K562 (cell line): ENCODE results near the gene SERPINH1. TPM values are rescaled to one million over a fixed set of nuclear protein-coding genes. Genes with fewer than 3 reads are reported as not detected.
A peak's percentile ranks its signal among the peaks of the same experiment; 100 is the strongest.

Experiments used
- CBX3 ChIP-seq, 2 experiments: IDR thresholded peaks; 1 replicate in 1 of 2; 2 replicates in 1 of 2; pipeline ENCODE4 v1.6.1; 2012; ENCODE audit warnings: inconsistent platforms in 2 of 2, low read length in 2 of 2, borderline replicate concordance in 1 of 2, control low read depth in 1 of 2
- CBX5 ChIP-seq: IDR thresholded peaks from 2 replicates; pipeline ENCODE4 v1.6.1; 2014; ENCODE audit warnings: low read depth, borderline replicate concordance
- POLR2A ChIP-seq: fragments of 450-650 bp; conservative IDR thresholded peaks from 2 replicates; pipeline ENCODE4 v1.6.1; 2016
- RBM34 ChIP-seq: fragments of 200-400 bp; formaldehyde crosslinking; IDR thresholded peaks from 2 replicates; pipeline ENCODE4 v1.6.1; 2018; ENCODE audit warnings: low read length, borderline replicate concordance; ENCODE audit not compliant: insufficient read depth
- SRF ChIP-seq, 2 experiments: fragments of 250-450, 450-650 bp in 1 of 2; sonication (Bioruptor Pico) in 1 of 2; sonication (generic) in 1 of 2; formaldehyde crosslinking; IDR thresholded peaks; 2 replicates each; pipeline versions ENCODE4 v1.5.0 to v1.5.1; 2020 to 2022; ENCODE audit warnings: mild to moderate bottlenecking in 1 of 2, missing genetic modification reagents in 1 of 2
- ZNF274 ChIP-seq: IDR thresholded peaks from 2 replicates; pipeline ENCODE4 v1.6.1; 2011; ENCODE audit warnings: low read depth, mild to moderate bottlenecking, low read length, moderate library complexity, borderline replicate concordance
- ZNF407 ChIP-seq: fragments of 450-650 bp; IDR thresholded peaks from 2 replicates; pipeline ENCODE4 v1.6.1; 2016; ENCODE audit warnings: low read depth
- polyA plus RNA-seq, 8 experiments: library from polyadenylated mRNA; depleted of rRNA in 4 of 8; stranded (reverse) in 5 of 8; unstranded in 3 of 8; fragments of >200 nt; fragmentation: Nextera tagmentation in 2 of 8; fragmentation: Illumina TruSeq in 1 of 8; extraction: Ambion mirVana in 2 of 8; extraction: Trizol in 1 of 8; gene quantifications; 2 replicates each; pipeline versions ENCODE4 v1.2.1 to v1.2.3, GENCODE V29; 2011 to 2014; ENCODE audit warnings: inconsistent platforms in 1 of 8, missing spikeins in 1 of 8
- total RNA-seq, 7 experiments: library from RNA; depleted of rRNA in 6 of 7; stranded (reverse); fragments of >200 nt in 6 of 7; fragmentation: Illumina TruSeq in 2 of 7; extraction: Trizol in 2 of 7; gene quantifications; 2 replicates each; pipeline versions ENCODE4 v1.2.1 to v1.2.3, GENCODE V29; 2011 to 2021; ENCODE audit warnings: low replicate concordance in 1 of 7
- TF ChIP-seq, protein P1 (sequence below): sonication (generic); formaldehyde crosslinking; IDR thresholded peaks from 2 replicates; pipeline ENCODE4 v1.8.0; 2022; ENCODE audit warnings: missing genetic modification reagents, mild to moderate bottlenecking, moderate library complexity, borderline replicate concordance
- TF ChIP-seq, protein P2 (sequence below): sonication (generic); formaldehyde crosslinking; IDR thresholded peaks from 2 replicates; pipeline ENCODE4 v1.8.0; 2023; ENCODE audit warnings: mild to moderate bottlenecking, missing genetic modification reagents
- TF ChIP-seq, protein P3 (sequence below), 2 experiments: fragments of 450-650 bp; IDR thresholded peaks; 2 replicates each; pipeline ENCODE4 v1.6.1; 2016
- TF ChIP-seq, protein P4 (sequence below), 3 experiments: fragments of 200-800 bp in 1 of 3; sonication (Bioruptor generic) in 1 of 3; sonication (generic) in 1 of 3; formaldehyde crosslinking in 1 of 3; IDR thresholded peaks; 2 replicates each; pipeline versions ENCODE4 v1.6.1 to v1.8.0; 2016 to 2022; ENCODE audit warnings: mild to moderate bottlenecking in 2 of 3, missing compliant biosample characterization in 2 of 3, missing genetic modification characterization in 2 of 3, missing genetic modification reagents in 1 of 3

SERPINH1 gene
- total and polyA plus RNA-seq, 9 of the 15 experiments (the other 6 are each of a cell fraction or from before 2014, with no cell fraction given): 2.8 to 106 (median 67.9) TPM

DNA sequence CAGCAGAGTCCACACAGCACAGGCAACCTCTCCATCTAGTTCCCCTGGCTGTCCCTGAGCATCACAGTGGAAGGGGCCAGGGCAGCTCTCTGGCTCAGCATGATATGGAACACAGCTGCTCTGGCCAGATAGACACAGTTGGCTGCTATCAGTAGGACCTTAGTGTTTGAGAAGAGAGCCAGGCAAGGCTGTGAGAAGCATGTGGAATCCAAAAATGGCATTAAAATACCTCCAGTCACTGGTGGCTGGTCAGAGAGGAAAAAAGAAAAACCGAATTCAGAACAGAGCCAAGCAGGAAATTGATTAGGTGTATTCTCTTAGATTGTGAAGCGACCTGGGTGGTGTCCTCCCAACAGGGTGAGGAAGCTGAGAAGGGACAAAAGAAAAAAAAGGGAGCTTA is 27.9 kb downstream of the SERPINH1 start (continued):
- TF ChIP-seq CBX3 (IDR thresholded peaks at IDR 0.05; ENCODE audit: borderline replicate concordance in 1 of 2, low read length in 2 of 2) (peak in 1 of 2 experiments; percentile 89; a peak in 2 of 3 replicates), SRF (CRISPR knock-in tag; IDR thresholded peaks at IDR 0.05) (peak in 1 of 2 experiments; percentile 56; a peak in 1 of 4 replicates), ZNF407 (peak; percentile 63; the same call in 1 of the 2 replicates), POLR2A (no peak; the same call in 1 of the 2 replicates), RBM34 (no peak), CBX5 (no peak), ZNF274 (peak; percentile 73; the same call in 1 of the 2 replicates)
- TF ChIP-seq, protein P1, sequence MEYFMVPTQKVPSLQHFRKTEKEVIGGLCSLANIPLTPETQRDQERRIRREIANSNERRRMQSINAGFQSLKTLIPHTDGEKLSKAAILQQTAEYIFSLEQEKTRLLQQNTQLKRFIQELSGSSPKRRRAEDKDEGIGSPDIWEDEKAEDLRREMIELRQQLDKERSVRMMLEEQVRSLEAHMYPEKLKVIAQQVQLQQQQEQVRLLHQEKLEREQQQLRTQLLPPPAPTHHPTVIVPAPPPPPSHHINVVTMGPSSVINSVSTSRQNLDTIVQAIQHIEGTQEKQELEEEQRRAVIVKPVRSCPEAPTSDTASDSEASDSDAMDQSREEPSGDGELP: peak; percentile 92
- TF ChIP-seq, protein P2, sequence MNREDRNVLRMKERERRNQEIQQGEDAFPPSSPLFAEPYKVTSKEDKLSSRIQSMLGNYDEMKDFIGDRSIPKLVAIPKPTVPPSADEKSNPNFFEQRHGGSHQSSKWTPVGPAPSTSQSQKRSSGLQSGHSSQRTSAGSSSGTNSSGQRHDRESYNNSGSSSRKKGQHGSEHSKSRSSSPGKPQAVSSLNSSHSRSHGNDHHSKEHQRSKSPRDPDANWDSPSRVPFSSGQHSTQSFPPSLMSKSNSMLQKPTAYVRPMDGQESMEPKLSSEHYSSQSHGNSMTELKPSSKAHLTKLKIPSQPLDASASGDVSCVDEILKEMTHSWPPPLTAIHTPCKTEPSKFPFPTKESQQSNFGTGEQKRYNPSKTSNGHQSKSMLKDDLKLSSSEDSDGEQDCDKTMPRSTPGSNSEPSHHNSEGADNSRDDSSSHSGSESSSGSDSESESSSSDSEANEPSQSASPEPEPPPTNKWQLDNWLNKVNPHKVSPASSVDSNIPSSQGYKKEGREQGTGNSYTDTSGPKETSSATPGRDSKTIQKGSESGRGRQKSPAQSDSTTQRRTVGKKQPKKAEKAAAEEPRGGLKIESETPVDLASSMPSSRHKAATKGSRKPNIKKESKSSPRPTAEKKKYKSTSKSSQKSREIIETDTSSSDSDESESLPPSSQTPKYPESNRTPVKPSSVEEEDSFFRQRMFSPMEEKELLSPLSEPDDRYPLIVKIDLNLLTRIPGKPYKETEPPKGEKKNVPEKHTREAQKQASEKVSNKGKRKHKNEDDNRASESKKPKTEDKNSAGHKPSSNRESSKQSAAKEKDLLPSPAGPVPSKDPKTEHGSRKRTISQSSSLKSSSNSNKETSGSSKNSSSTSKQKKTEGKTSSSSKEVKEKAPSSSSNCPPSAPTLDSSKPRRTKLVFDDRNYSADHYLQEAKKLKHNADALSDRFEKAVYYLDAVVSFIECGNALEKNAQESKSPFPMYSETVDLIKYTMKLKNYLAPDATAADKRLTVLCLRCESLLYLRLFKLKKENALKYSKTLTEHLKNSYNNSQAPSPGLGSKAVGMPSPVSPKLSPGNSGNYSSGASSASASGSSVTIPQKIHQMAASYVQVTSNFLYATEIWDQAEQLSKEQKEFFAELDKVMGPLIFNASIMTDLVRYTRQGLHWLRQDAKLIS (CRISPR knock-in tag): no peak
- TF ChIP-seq, protein P3, sequence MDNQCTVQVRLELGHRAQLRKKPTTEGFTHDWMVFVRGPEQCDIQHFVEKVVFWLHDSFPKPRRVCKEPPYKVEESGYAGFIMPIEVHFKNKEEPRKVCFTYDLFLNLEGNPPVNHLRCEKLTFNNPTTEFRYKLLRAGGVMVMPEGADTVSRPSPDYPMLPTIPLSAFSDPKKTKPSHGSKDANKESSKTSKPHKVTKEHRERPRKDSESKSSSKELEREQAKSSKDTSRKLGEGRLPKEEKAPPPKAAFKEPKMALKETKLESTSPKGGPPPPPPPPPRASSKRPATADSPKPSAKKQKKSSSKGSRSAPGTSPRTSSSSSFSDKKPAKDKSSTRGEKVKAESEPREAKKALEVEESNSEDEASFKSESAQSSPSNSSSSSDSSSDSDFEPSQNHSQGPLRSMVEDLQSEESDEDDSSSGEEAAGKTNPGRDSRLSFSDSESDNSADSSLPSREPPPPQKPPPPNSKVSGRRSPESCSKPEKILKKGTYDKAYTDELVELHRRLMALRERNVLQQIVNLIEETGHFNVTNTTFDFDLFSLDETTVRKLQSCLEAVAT (IDR thresholded peaks at IDR 0.05): peak in 1 of 2 experiments; percentile 50; a peak in 1 of 4 replicates
- TF ChIP-seq, protein P4, sequence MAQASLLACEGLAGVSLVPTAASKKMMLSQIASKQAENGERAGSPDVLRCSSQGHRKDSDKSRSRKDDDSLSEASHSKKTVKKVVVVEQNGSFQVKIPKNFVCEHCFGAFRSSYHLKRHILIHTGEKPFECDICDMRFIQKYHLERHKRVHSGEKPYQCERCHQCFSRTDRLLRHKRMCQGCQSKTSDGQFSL (CRISPR knock-in tag; IDR thresholded peaks at IDR 0.05): no peak
- TF ChIP-seq, protein P4 (tag; IDR thresholded peaks at IDR 0.05): no peak
